HepG2 (cell line): ENCODE measurements around the gene ZNF786. TPM values are rescaled to one million over a fixed set of nuclear protein-coding genes. Genes with fewer than 3 reads are reported as not detected.

Source experiments
- ARID2 ChIP-seq: sonication (generic); formaldehyde crosslinking; IDR thresholded peaks from 2 replicates; pipeline ENCODE4 v1.8.1; 2022; ENCODE audit warnings: mild to moderate bottlenecking, missing genetic modification reagents, borderline replicate concordance
- DPF2 ChIP-seq: sonication (generic); formaldehyde crosslinking; IDR thresholded peaks from 2 replicates; pipeline ENCODE4 v1.4.0; 2020; ENCODE audit warnings: mild to moderate bottlenecking, low read depth, missing genetic modification reagents, borderline replicate concordance
- E2F2 ChIP-seq: sonication (generic); formaldehyde crosslinking; IDR thresholded peaks from 2 replicates; pipeline ENCODE4 v1.4.0; 2020; ENCODE audit warnings: missing genetic modification reagents, borderline replicate concordance
- ETV6 ChIP-seq: sonication (generic); formaldehyde crosslinking; conservative IDR thresholded peaks from 2 replicates; pipeline ENCODE4 v1.4.0; 2020; ENCODE audit warnings: missing genetic modification reagents
- IKZF1 ChIP-seq: fragments of 450-650 bp; IDR thresholded peaks from 2 replicates; pipeline ENCODE4 v1.7.1; 2016
- LCORL ChIP-seq, 2 experiments: fragments of 450-650 bp in 1 of 2; sonication (generic) in 1 of 2; formaldehyde crosslinking in 1 of 2; IDR thresholded peaks; 2 replicates each; pipeline versions ENCODE4 v1.5.0 to v1.6.1; 2017 to 2020; ENCODE audit warnings: antibody characterized with exemption in 1 of 2, missing genetic modification reagents in 1 of 2
- MAX ChIP-seq: IDR thresholded peaks from 2 replicates; pipeline ENCODE4 v1.6.1; 2012; ENCODE audit warnings: inconsistent platforms
- NR2C2 ChIP-seq: sonication (generic); formaldehyde crosslinking; IDR thresholded peaks from 2 replicates; pipeline ENCODE4 v1.4.0; 2020; ENCODE audit warnings: missing genetic modification reagents, mild to moderate bottlenecking, moderate library complexity, borderline replicate concordance
- POLR2AphosphoS5 ChIP-seq: IDR thresholded peaks from 2 replicates; pipeline ENCODE4 v1.6.1; 2012; ENCODE audit warnings: low read depth, low read length
- RBM39 ChIP-seq: fragments of 200-400 bp; formaldehyde crosslinking; IDR thresholded peaks from one replicate; pipeline ENCODE4 v1.6.1; 2018; ENCODE audit warnings: antibody characterized with exemption, mild to moderate bottlenecking, low read depth, low read length; ENCODE audit not compliant: poor library complexity, severe bottlenecking
- SCMH1 ChIP-seq: sonication (generic); formaldehyde crosslinking; IDR thresholded peaks from 2 replicates; pipeline ENCODE4 v1.9.0; 2021; ENCODE audit warnings: missing genetic modification reagents, mild to moderate bottlenecking, borderline replicate concordance
- SMAD3 ChIP-seq: sonication (generic); formaldehyde crosslinking; IDR thresholded peaks from 2 replicates; pipeline ENCODE4 v1.4.0; 2020; ENCODE audit warnings: missing genetic modification reagents
- TCF12 ChIP-seq, 2 experiments: fragments of 450-650 bp in 1 of 2; sonication (generic) in 1 of 2; formaldehyde crosslinking in 1 of 2; IDR thresholded peaks; 2 replicates each; pipeline versions ENCODE4 v1.6.1 to v1.8.0; 2017 to 2022; ENCODE audit warnings: antibody characterized with exemption in 1 of 2, mild to moderate bottlenecking in 1 of 2, missing genetic modification reagents in 1 of 2, moderate library complexity in 1 of 2
- ZBTB43 ChIP-seq: sonication (generic); formaldehyde crosslinking; conservative IDR thresholded peaks from 2 replicates; pipeline ENCODE4 v1.4.0; 2020; ENCODE audit warnings: missing genetic modification reagents
- ZBTB44 ChIP-seq: sonication (generic); formaldehyde crosslinking; IDR thresholded peaks from 2 replicates; pipeline ENCODE4 v1.4.0; 2020; ENCODE audit warnings: missing genetic modification reagents
- ZEB1 ChIP-seq: IDR thresholded peaks from 2 replicates; pipeline ENCODE4 v1.6.1; 2012; ENCODE audit warnings: mild to moderate bottlenecking, low read depth, inconsistent platforms; ENCODE audit not compliant: insufficient replicate concordance
- ZFX ChIP-seq: sonication (generic); formaldehyde crosslinking; IDR thresholded peaks from 2 replicates; pipeline ENCODE4 v1.4.0; 2020; ENCODE audit warnings: mild to moderate bottlenecking, low read depth, missing genetic modification reagents, moderate library complexity
- ZNF256 ChIP-seq: sonication (generic); formaldehyde crosslinking; conservative IDR thresholded peaks from 2 replicates; pipeline ENCODE4 v1.4.0; 2020; ENCODE audit warnings: missing genetic modification reagents
- ZNF274 ChIP-seq: sonication (generic); formaldehyde crosslinking; IDR thresholded peaks from 2 replicates; pipeline ENCODE4 v1.5.1; 2020; ENCODE audit warnings: mild to moderate bottlenecking, missing genetic modification reagents
- ZNF296 ChIP-seq: sonication (generic); formaldehyde crosslinking; conservative IDR thresholded peaks from 2 replicates; pipeline ENCODE4 v1.5.0; 2020; ENCODE audit warnings: mild to moderate bottlenecking, missing genetic modification reagents
- ZNF430 ChIP-seq: sonication (generic); formaldehyde crosslinking; IDR thresholded peaks from 2 replicates; pipeline ENCODE4 v1.9.0; 2021; ENCODE audit warnings: mild to moderate bottlenecking, missing genetic modification reagents
- ZNF576 ChIP-seq: sonication (generic); formaldehyde crosslinking; IDR thresholded peaks from 2 replicates; pipeline ENCODE4 v1.4.0; 2020; ENCODE audit warnings: mild to moderate bottlenecking, missing genetic modification reagents
- ZNF616 ChIP-seq: sonication (generic); formaldehyde crosslinking; IDR thresholded peaks from 2 replicates; pipeline ENCODE4 v1.5.0; 2020; ENCODE audit warnings: low read depth, mild to moderate bottlenecking, missing genetic modification reagents
- ZNF674 ChIP-seq: sonication (generic); formaldehyde crosslinking; IDR thresholded peaks from 2 replicates; pipeline ENCODE4 v1.5.0; 2020; ENCODE audit warnings: low read depth, mild to moderate bottlenecking, missing genetic modification reagents
- ZNF75D ChIP-seq: sonication (generic); formaldehyde crosslinking; IDR thresholded peaks from 2 replicates; pipeline ENCODE4 v1.8.1; 2023; ENCODE audit warnings: missing genetic modification reagents, mild to moderate bottlenecking, borderline replicate concordance
- polyA plus RNA-seq, 8 experiments: library from polyadenylated mRNA; depleted of rRNA in 3 of 8; stranded (reverse) in 7 of 8; unstranded in 1 of 8; fragments of >200 nt; fragmentation: Illumina TruSeq in 4 of 8; extraction: Trizol in 4 of 8; gene quantifications; 2 replicates each; pipeline versions ENCODE4 v1.2.1 to v1.2.3, GENCODE V29; 2011 to 2016; ENCODE audit warnings: low read depth in 4 of 8, missing spikeins in 1 of 8, mixed read lengths in 1 of 8; ENCODE audit not compliant: insufficient read depth in 1 of 8
- total RNA-seq, 5 experiments: library from RNA; depleted of rRNA; stranded (reverse); fragments of >200 nt; fragmentation: Illumina TruSeq; extraction: Trizol; gene quantifications; 2 replicates each; pipeline ENCODE4 v1.2.3, GENCODE V29; 2016; ENCODE audit warnings: low read depth in 1 of 5

ZNF786 gene
- total and polyA plus RNA-seq, 2 of the 13 experiments (the other 11 are each of a cell fraction or from before 2014, with no cell fraction given) = 2.0 to 4.0 TPM

- TF ChIP-seq ZFX (CRISPR knock-in tag) (no peak; the same call in 1 of the 2 replicates), ZNF75D (CRISPR knock-in tag) (no peak), IKZF1 (no peak), ZNF274 (CRISPR knock-in tag) (peak; percentile 68; the same call in 1 of the 2 replicates), NR2C2 (CRISPR knock-in tag) (no peak), ZNF430 (CRISPR knock-in tag) (no peak; the same call in 1 of the 2 replicates), E2F2 (no peak), SCMH1 (CRISPR knock-in tag) (no peak), ZBTB44 (CRISPR knock-in tag) (no peak), ZEB1 (peak; percentile 4), DPF2 (CRISPR knock-in tag) (no peak), ARID2 (CRISPR knock-in tag) (no peak), SMAD3 (0 out of 2 replicates have a peak, but pooled peaks have one; percentile 48), ZNF576 (CRISPR knock-in tag) (no peak), ZNF616 (CRISPR knock-in tag) (no peak), ETV6 (CRISPR knock-in tag) (0 out of 2 replicates have a peak, but pooled peaks have one; percentile 22), MAX (no peak), TCF12 (IDR thresholded peaks at IDR 0.05) (no peak), TCF12 (CRISPR knock-in tag; IDR thresholded peaks at IDR 0.05) (no peak), POLR2AphosphoS5 (peak; percentile 36), RBM39 (no peak), ZNF674 (CRISPR knock-in tag) (peak; percentile 87), ZNF296 (CRISPR knock-in tag) (no peak; the same call in 1 of the 2 replicates), ZBTB43 (CRISPR knock-in tag) (no peak), LCORL (IDR thresholded peaks at IDR 0.05) (no peak), LCORL (CRISPR knock-in tag; IDR thresholded peaks at IDR 0.05) (no peak), ZNF256 (CRISPR knock-in tag) (0 out of 2 replicates have a peak, but pooled peaks have one; percentile 38)
Measured at GRCh38 chr7:149126662-149127266, 36.2 kb upstream of the ZNF786 start (continued).
